A673 (cell line): ENCODE results near the gene SLC22A3. TPM values are rescaled to one million over a fixed set of nuclear protein-coding genes. Genes with fewer than 3 reads are reported as not detected.

Experiments used
- BruUV-seq: library from RNA; stranded (reverse); fragments of 400-500 nt; replicated peaks from 2 replicates; lab custom pipeline; 2021; lab: Mats Ljungman, UMichigan
- CTCF ChIA-PET: fragments of 300-600 bp; sonication (Branson Sonifier 250); formaldehyde crosslinking; loops from one replicate; lab custom pipeline; 2022; ENCODE audit warnings: antibody characterized with exemption; lab: Charles Lee
- POLR2A ChIA-PET: fragments of 300-600 bp; sonication (Branson Sonifier 250); formaldehyde crosslinking; loops from one replicate; lab custom pipeline; 2022; ENCODE audit warnings: antibody characterized with exemption; ENCODE audit not compliant: low non-redundant PET; lab: Charles Lee
- DNase-seq: peaks from one replicate; pipeline ENCODE4 v3.0.0-alpha.2; 2015; ENCODE audit warnings: low spot score
- H3K27ac ChIP-seq: fragments of 200-600 bp; sonication (generic); 2 replicates; pipeline ENCODE4 v1.5.1; 2016; ENCODE audit warnings: mixed run types, low read depth, mild to moderate bottlenecking, mixed read lengths, antibody characterized with exemption, low read length; ENCODE audit not compliant: poor library complexity, severe bottlenecking
- H3K27me3 ChIP-seq: fragments of 200-600 bp; sonication (generic); replicated peaks from 2 replicates; pipeline ENCODE4 v1.6.1; 2017; ENCODE audit warnings: mixed run types, low read depth, mild to moderate bottlenecking, mixed read lengths, antibody characterized with exemption, low read length; ENCODE audit not compliant: insufficient read depth, poor library complexity
- H3K36me3 ChIP-seq: fragments of 200-600 bp; sonication (generic); 2 replicates; pipeline ENCODE4 v1.6.1; 2016; ENCODE audit warnings: mixed run types, mild to moderate bottlenecking, mixed read lengths, antibody characterized with exemption, low read length; ENCODE audit not compliant: insufficient read depth, poor library complexity, severe bottlenecking
- H3K4me1 ChIP-seq: fragments of 200-600 bp; sonication (generic); 2 replicates; pipeline ENCODE4 v1.6.1; 2017; ENCODE audit warnings: mixed run types, mild to moderate bottlenecking, mixed read lengths, antibody characterized with exemption, low read length; ENCODE audit not compliant: insufficient read depth, poor library complexity, severe bottlenecking
- H3K4me3 ChIP-seq: fragments of 200-600 bp; sonication (generic); 2 replicates; pipeline ENCODE4 v1.5.1; 2016; ENCODE audit warnings: low read depth, mixed run types, mild to moderate bottlenecking, mixed read lengths, low read length; ENCODE audit not compliant: poor library complexity, severe bottlenecking
- H3K9me3 ChIP-seq: fragments of 200-600 bp; sonication (generic); 2 replicates; pipeline ENCODE4 v1.6.1; 2016; ENCODE audit warnings: mixed run types, low read depth, mild to moderate bottlenecking, mixed read lengths, antibody characterized with exemption, low read length; ENCODE audit not compliant: poor library complexity, severe bottlenecking
- CTCF ChIP-seq: fragments of 300-800, 200-600 bp; sonication (generic); conservative IDR thresholded peaks from 2 replicates; pipeline ENCODE4 v1.5.1; 2017; ENCODE audit warnings: low read depth, mild to moderate bottlenecking, antibody characterized with exemption, low read length, moderate library complexity, mixed read lengths
- EZH2 ChIP-seq: fragments of 200-600 bp; sonication (generic); IDR thresholded peaks from 2 replicates; pipeline ENCODE4 v1.6.1; 2017; ENCODE audit warnings: borderline replicate concordance, low read depth, mild to moderate bottlenecking, mixed read lengths, antibody characterized with exemption, low read length; ENCODE audit not compliant: poor library complexity, severe bottlenecking
- intact Hi-C: fragments of 100-400 bp; cut with micrococcal nuclease; formaldehyde crosslinking; loops from one replicate; pipeline ENCODE4 v1.10.0; 2022; ENCODE audit not compliant: unreplicated experiment
- total RNA-seq: library from RNA; stranded (reverse); gene quantifications from 2 replicates; pipeline ENCODE4 v1.2.3, GENCODE V29; 2021

SLC22A3 gene
- total RNA-seq, 1 experiment from 2014 or later = not detected

- BruUV-seq = no TSS peak
- no peak for DNase-seq
- no peaks in the 10 kb centered on the region for H3K36me3 ChIP-seq
- H3K27me3 ChIP-seq = no peaks in the 10 kb centered on the region
- no peak overlapping the region for H3K27ac ChIP-seq
- H3K4me3 ChIP-seq = no peak overlapping the region
- intact Hi-C loops = no loop called here
- CTCF ChIA-PET = no interaction called here
- POLR2A ChIA-PET = no interaction called here
- TF ChIP-seq EZH2 = no peak
- TF ChIP-seq CTCF = no peak
- H3K4me1 ChIP-seq = no peaks in the 10 kb centered on the region
- H3K9me3 ChIP-seq = no peaks in the 10 kb centered on the region
These were observed 50.6 kb downstream of the SLC22A3 start for GRCh38 chr6:160398674-160399271.

- BruUV-seq = no TSS peak
- no peak overlapping the region for H3K4me3 ChIP-seq
- H3K4me1 ChIP-seq = no peaks in the 10 kb centered on the region
- TF ChIP-seq EZH2 (no peak), CTCF (no peak)
- H3K27me3 ChIP-seq = no peaks in the 10 kb centered on the region
- no peaks in the 10 kb centered on the region for H3K36me3 ChIP-seq
- intact Hi-C loops = no loop called here
- POLR2A ChIA-PET = no interaction called here
- CTCF ChIA-PET = no interaction called here
- DNase-seq = no peak
- H3K9me3 ChIP-seq = no peaks in the 10 kb centered on the region
- no peak overlapping the region for H3K27ac ChIP-seq
These were observed 52.3 kb downstream of the SLC22A3 start for GRCh38 chr6:160400446-160400845.

- H3K4me3 ChIP-seq = no peak overlapping the region
- no peaks in the 10 kb centered on the region for H3K36me3 ChIP-seq
- no peak overlapping the region for H3K27ac ChIP-seq
- no peak for DNase-seq
- ChIA-PET POLR2A (no interaction called here), CTCF (no interaction called here)
- no peaks in the 10 kb centered on the region for H3K4me1 ChIP-seq
- no peaks in the 10 kb centered on the region for H3K9me3 ChIP-seq
- intact Hi-C loops = no loop called here
- BruUV-seq = no TSS peak
- TF ChIP-seq CTCF = no peak
- no peak for TF ChIP-seq EZH2
- H3K27me3 ChIP-seq = no peaks in the 10 kb centered on the region
These were observed 60.4 kb downstream of the SLC22A3 start for GRCh38 chr6:160408528-160408927.
